GM12874 (cell line): ENCODE results near the gene PRPH.

ENCODE experiments used
- CTCF ChIP-seq: IDR thresholded peaks from 2 replicates; pipeline ENCODE4 v1.5.1; 2011; ENCODE audit warnings: low read depth, mild to moderate bottlenecking, control low read depth, low read length, moderate library complexity; ENCODE audit not compliant: insufficient read depth

The PRPH gene

GRCh38 chr12:49273726-49274395 is 21.1 kb upstream of the PRPH start:
- no peak for TF ChIP-seq CTCF

DNA sequence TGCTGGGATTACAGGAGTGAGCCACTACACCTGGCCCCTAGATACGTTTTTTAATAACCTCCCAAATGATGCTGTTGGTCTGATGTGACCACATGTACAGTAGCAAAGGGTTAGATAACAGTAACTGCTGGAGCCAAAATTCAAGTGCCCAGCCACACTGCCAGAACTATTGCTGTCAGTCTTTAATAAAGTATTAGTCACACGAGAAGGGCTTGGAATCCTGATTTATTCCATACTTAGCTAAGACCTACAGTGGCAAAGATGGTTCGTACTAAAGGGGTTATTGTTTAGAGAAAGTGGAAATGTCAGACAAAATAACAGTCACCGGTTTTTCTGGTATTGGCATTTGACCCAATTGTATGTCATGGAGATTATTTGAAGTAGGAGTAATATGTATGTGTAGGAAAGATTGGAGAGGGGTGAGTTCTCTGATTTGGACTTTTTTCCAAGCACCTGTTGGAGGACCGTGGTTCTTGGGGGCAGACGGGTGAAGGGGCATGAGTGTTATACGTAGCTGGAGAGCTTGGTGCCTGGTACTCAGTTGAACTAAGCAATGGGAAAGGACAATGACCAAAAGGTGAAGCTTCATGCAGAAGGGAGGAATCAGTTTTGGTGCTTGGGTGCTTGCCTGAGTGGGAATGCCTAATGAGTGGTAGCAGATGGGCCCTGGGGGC is 20.4 kb upstream of the PRPH start:
- no peak for TF ChIP-seq CTCF

GRCh38 chr12:49276304-49277290 is 18.4 kb upstream of the PRPH start:
- no peak for TF ChIP-seq CTCF

- no peak for TF ChIP-seq CTCF
These were observed 17.5 kb upstream of the PRPH start for GRCh38 chr12:49277466-49277865.

DNA sequence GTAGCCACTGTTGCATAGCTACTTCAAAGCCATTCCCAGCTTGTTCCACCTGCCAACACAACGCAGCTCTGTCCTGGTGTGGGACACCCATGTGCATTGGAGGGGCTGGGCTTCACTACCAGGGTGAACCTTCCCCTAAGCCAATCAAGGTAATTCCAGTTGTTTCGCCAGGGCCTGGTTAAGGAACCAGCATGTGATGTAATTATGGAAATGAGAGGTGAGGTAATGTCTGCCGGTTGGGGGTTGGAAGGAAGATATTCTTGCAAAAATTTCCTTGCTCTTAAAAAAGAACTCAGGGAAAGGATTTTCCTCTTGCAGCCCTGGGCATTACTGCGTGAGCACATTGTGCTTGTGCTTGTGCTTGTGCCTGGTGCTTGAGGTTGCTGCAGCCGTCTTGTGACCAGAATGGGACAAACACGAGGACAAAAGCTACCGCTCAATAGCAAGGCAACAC is 15.2 kb upstream of the PRPH start:
- no peak for TF ChIP-seq CTCF

DNA sequence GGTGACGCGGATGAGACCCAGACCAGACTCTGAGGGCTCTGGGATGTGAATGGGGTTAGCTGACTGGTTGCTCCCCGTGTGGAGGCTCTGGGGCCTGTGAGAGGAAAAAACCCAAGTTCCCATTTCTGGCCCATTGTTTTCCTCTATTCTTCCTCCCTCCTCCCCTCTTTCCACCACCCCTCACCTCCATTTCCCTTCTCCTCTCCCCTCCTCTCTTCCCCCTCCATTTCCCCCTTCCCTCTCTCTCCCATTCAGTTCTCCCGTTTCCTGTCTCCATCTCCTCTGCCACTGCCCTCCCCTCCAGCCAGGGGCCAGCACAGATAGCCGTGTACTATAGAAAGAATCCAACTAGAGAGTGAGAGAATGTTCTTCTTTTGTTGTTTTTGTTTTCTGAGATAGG is 12.6 kb upstream of the PRPH start:
- no peak for TF ChIP-seq CTCF
